GM18511 (cell line): ENCODE data around the gene MSL1.

ENCODE experiments used
- ATAC-seq: cut with Tn5 transposase; IDR thresholded peaks from one replicate; pipeline ENCODE4 v1.9.1; 2021; ENCODE audit warnings: mild to moderate bottlenecking, moderate library complexity; ENCODE audit not compliant: unreplicated experiment

Gene MSL1

DNA sequence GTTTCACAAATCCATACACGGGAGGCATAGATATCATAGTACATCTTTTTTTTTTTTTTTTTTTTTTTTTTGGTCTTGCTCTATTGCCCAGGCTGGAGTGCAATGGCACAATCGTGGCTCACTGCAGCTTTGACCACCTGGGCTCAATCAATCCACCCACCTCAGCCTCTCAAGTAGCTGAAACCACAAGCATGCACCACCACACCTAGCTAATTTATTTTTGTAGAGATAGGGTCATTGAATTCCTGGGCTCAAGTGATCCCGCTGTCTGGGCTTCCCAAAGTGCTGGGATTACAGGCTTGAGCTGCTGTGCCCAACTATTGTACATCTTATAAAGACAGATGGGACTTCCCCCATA lies 52.0 kb downstream of the MSL1 start:
- no peak for ATAC-seq

DNA sequence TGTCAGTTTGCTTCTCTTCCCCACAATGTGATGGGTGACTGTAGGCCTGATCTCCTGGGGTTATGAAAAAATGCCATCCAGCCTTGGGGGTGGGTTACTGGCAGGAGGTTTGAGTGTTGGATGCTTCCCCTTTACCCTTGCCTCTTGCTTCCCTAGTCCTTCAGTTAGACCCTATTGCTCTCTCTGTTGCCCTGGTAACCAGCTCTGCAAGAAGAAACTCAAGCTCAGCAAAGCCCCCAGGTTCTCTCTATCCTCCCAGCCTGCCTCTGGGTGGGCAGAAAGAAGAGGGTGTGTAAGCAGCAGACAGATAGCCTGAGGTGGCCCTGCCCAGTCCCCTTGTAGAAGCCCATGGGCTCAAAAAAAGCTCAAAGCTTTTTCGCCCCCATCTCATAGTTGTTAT lies 52.7 kb downstream of the MSL1 start:
- ATAC-seq: no peak

DNA sequence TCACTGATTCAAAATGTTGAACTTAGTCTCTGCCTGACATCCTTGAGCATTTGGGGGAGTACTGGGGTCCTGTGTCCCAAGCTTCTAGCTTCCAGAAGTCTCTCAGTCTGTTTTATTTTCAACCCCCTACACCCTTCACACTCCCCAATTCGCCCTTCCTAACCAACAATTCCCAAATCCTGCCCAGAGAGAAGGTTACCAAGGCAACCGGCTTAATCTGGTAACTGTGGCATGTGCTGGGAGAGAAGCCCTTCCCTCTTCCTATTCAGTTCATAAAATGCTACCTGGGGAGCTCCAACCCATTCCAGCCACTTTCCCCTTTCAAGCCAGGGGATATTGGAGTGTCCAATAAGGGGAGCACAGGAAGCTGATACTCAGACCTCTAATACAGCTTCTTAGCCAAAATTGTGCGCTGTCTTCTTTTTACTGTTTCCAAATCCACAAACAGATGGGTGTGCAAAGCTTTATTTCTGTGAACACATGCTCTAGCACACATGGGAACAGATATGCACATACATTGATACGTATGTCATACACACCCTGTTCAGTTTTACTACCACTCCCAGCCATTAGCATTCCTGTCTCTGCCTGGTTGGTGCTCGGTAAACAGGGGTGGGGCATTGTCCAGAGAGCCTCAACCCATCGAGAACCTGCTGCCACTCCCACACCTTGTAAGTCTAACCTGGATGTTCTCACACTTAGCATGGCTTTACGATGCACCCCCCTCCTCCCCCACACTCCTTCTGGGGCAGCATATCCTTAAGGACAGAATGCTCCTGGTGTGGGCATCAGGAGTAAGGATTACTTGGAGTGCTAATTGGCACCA lies 54.4 kb downstream of the MSL1 start:
- no peak for ATAC-seq

DNA sequence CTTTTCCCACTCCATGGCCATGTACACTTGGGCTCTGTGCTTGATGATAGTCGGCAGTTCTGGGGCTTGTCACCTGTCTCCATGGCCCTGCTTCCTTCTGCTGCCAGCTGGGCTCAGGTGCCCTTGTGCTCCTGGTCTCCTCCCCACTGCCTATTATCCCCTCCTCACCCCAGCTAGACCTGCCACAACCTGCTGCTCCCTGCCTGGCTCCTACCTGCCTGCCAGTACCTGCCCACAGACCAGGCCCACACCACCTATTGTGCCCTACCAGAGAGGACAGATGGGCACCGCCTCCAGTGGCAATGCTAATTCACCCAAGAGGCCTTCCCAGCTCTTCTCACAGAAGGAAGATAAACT lies 55.0 kb downstream of the MSL1 start:
- no peak for ATAC-seq

DNA sequence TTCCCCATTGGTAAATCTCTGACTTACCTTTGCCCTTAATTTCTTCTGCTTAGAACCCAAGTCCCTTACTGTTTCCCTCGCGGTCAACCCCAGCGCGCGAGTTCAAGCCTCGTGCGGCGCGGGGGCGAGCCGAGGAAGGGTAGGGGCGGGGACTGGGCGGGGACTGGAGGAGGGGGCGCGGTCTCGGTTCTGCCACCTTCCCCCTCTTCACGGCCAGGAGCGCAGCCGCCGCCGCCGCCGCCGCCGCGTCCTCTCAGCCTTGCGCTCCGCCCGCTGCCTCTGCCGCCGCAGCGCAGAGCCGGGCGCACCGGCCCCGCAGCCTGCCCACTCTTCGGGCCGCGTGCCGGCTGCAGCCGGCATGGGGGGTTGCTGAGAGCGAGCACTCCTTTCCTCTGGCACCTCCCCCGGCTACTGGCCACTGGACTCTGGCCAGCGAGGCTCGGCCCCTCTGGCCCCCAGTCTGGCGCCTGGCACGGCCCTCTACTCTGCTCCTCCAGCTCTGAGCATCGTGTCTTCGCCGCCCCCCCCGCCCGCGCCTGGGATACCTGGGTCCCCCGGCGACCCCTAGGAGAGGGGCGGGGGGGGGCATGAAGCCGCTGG lies 55.6 kb downstream of the MSL1 start, which contains the start of gene RAPGEFL1:
Gene RAPGEFL1 (plus strand): TSS at position 196 of the 600 bp plus-strand sequence. CDS start 392 bp downstream, at position 588.
- no peak for ATAC-seq

DNA sequence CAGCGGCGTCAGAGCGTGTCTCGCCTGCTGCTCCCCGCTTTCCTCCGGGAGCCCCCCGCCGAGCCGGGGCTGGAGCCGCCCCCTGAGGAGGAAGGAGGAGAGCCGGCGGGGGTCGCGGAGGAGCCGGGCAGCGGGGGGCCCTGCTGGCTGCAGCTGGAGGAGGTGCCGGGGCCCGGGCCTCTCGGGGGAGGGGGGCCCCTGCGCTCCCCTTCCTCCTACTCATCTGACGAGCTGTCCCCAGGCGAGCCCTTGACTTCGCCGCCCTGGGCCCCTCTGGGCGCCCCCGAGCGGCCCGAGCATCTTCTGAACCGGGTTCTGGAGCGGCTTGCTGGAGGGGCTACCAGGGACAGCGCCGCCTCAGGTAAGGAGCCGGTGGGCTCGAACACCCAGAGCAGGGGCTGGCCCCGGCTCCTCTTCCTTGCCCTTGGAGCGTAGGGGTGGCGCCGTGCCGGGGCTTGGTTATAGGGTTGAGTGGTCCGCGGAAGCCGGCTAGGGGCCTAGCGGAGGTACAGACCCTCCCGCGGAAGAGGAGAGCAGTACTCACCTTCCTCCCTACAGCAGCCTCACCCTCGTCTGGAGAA lies 56.3 kb downstream of the MSL1 start:
- ATAC-seq: no peak

DNA sequence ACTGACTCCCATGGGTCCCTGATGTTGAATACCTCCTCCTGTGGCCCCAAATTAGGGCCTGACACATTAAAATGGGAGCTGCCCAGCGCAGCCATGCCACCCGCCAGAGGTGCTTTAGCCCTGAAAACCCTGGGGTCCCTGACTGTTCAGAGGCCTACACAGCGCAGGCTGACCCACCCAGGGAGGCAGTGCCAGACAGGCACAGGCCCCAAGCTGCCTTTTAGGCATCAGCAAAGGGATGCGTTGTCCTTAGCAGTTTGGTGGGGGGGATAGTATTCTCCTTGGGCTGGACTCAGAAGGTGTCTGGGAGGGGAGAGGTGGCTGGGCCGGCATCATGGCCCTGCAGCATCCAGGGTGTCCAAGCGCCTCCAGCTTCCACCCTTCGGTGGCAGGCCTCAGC lies 56.9 kb downstream of the MSL1 start:
- ATAC-seq: no peak

DNA sequence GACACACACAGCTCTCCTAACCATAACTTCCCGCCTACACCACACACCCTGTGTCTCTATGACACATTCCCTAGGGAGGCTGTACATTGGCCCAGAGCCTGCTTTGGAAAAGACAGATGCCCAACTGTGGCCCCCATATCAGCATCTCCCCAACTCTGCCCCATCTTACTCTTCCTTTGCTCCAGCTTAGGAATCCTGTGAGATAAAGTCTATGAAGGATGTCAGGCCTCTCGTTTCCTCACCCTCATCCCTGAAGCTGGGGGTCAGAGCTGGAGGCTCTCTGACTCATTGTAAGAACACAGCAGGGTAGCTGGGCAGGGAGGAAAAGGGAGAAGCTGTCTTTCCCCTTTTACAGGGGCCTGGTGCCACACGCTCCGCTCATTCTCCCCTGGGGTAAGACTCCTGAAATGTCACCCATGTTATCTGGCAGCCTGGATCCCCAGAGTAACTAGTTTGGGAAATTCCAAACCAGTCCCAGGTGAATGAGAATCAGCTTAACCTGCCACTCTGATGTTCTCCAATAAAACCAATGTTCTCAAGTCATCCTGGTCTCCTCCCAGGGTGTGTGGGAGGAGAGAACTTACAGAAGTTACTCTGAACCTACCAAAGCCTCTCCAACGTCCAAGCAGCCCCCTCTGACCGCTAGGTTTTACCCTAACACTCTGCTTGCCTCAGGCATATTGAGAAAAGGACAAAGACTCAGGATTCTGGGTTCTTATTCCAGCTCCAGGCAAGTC lies 58.3 kb downstream of the MSL1 start:
- ATAC-seq: no peak

DNA sequence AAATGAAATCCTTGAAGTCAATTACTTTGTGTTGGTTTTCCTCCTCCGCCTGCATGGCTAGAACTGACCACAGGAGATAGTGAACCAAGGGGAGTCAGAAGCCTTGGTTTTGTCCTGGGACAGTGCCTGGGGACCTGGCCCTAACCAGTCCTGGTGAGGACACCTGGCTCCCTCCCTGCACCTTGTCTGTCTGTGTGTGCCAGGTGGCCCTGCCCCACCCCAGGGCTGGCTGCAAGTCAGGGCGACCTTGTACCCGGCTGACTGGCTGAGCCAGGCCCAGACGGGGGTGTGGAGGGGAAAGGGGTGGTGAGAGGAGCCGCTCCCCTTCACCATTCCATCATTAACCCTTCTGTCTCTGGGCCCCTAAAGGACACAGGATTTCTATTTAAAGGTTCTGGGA lies 58.9 kb downstream of the MSL1 start:
- no peak for ATAC-seq

DNA sequence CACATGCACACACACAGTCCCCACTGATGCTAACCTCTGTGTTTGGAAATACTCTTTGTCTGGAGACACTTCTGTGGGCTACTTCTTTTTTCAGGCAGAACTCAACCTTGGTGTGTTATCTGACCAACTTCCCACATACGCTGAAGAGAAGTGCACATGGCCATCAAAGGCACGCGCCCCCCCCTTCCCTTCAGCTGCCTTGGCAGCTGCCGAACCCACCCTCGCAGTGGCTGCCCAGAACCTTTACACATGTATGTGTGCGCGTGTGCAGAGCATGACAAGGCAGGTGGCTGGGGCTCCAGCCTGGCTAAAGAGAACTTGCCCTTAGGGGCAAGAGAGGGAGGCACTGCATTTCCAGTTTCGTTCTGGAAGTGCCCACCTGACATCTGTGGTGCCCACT lies 59.4 kb downstream of the MSL1 start:
- no peak for ATAC-seq

DNA sequence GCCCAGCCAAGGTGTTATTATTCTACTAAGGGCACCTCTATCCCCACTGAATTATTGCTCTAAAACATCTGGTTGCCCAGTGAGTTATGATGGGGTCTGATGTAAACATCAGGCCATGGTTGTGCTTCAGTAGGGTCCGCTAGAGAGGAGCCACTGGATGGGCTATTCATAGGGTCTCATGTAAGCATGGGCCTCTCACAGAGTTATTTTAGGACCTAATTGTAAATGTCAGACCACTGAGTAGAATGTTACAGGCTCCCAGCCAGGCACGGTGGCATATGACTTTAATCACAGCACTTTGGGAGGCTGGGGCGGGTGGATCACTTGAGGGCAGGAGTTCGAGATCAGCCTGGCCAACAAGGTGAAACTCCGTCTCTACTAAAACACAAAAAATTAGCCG lies 60.8 kb downstream of the MSL1 start:
- no peak for ATAC-seq
